NCI-H1694 (cell line): Measurements from ENCODE around the gene SLC22A23.
A peak's percentile ranks its signal among the peaks of the same experiment; 100 is the strongest.

Source experiments
- DNase-seq: peaks from one replicate; lab custom pipeline; 2025; lab: John Stamatoyannopoulos, UW

The SLC22A23 gene

GRCh38 chr6:3316818-3317217 lies 140.0 kb downstream of the SLC22A23 start:
- no peak for DNase-seq

- no peak for DNase-seq
Observed at GRCh38 chr6:3316331-3316730, 140.5 kb downstream of the SLC22A23 start.

GRCh38 chr6:3315841-3316240 lies 141.0 kb downstream of the SLC22A23 start:
- no peak for DNase-seq

- no peak for DNase-seq
Observed at GRCh38 chr6:3314621-3315467, 142.0 kb downstream of the SLC22A23 start.

GRCh38 chr6:3314176-3314575 lies 142.7 kb downstream of the SLC22A23 start:
- no peak for DNase-seq

GRCh38 chr6:3312604-3313231 lies 144.1 kb downstream of the SLC22A23 start:
- no peak for DNase-seq

- DNase-seq, result no peak
Observed at GRCh38 chr6:3311826-3312225, 145.0 kb downstream of the SLC22A23 start.

GRCh38 chr6:3310703-3311102 lies 146.1 kb downstream of the SLC22A23 start:
- DNase-seq, result peak; percentile 59

GRCh38 chr6:3310051-3310448 lies 146.8 kb downstream of the SLC22A23 start:
- DNase-seq, result no peak

- no peak for DNase-seq
Observed at GRCh38 chr6:3309391-3310050, 147.3 kb downstream of the SLC22A23 start.

- no peak for DNase-seq
Observed at GRCh38 chr6:3308106-3308505, 148.7 kb downstream of the SLC22A23 start.

- DNase-seq, result no peak
Observed at GRCh38 chr6:3307436-3307835, 149.4 kb downstream of the SLC22A23 start.

- peak; percentile 86 for DNase-seq
Observed at GRCh38 chr6:3306848-3307247, 150.0 kb downstream of the SLC22A23 start.

- DNase-seq, result no peak
Observed at GRCh38 chr6:3305831-3306230, 151.0 kb downstream of the SLC22A23 start.

- DNase-seq, result no peak
Observed at GRCh38 chr6:3305216-3305565, 151.7 kb downstream of the SLC22A23 start.

GRCh38 chr6:3304500-3305215 lies 152.2 kb downstream of the SLC22A23 start:
- no peak for DNase-seq

- DNase-seq, result no peak
Observed at GRCh38 chr6:3303795-3304411, 152.9 kb downstream of the SLC22A23 start.

- DNase-seq, result no peak
Observed at GRCh38 chr6:3301506-3301905, 155.3 kb downstream of the SLC22A23 start.

- no peak for DNase-seq
Observed at GRCh38 chr6:3299221-3299620, 157.6 kb downstream of the SLC22A23 start.

- DNase-seq, result no peak
Observed at GRCh38 chr6:3297909-3298308, 158.9 kb downstream of the SLC22A23 start.

GRCh38 chr6:3297006-3297405 lies 159.8 kb downstream of the SLC22A23 start:
- no peak for DNase-seq

- no peak for DNase-seq
Observed at GRCh38 chr6:3296537-3296936, 160.3 kb downstream of the SLC22A23 start.
